Endothelial cell of umbilical vein (primary cell): ENCODE results near the gene RBMS3. TPM values are rescaled to one million over a fixed set of nuclear protein-coding genes. Genes with fewer than 3 reads are reported as not detected.

ENCODE experiments used
- BruUV-seq: library from RNA; stranded (reverse); fragments of 400-500 nt; replicated peaks from 2 replicates; lab custom pipeline; 2021; lab: Mats Ljungman, UMichigan
- CTCF ChIA-PET: fragments of 300-600, 350-600 bp; sonication (Branson Sonifier 250); formaldehyde crosslinking; loops from one replicate; lab custom pipeline; 2021; ENCODE audit warnings: antibody characterized with exemption, inconsistent platforms; lab: Charles Lee
- POLR2A ChIA-PET: fragments of 300-600, 350-600 bp; sonication (Branson Sonifier 250); formaldehyde crosslinking; loops from one replicate; lab custom pipeline; 2021; ENCODE audit warnings: antibody characterized with exemption, inconsistent platforms; lab: Charles Lee
- DNase-seq: peaks from one replicate; pipeline ENCODE4 v3.0.0-alpha.2; 2011; ENCODE audit warnings: low read depth, low spot score
- FAIRE-seq: peaks from 2 replicates; lab custom pipeline; 2011; peaks lifted over from hg19 to GRCh38; lab: Jason Lieb, UNC
- H2AFZ ChIP-seq: 2 replicates; pipeline ENCODE4 v1.6.0; 2012; ENCODE audit warnings: low read depth, low read length, control low read depth, inconsistent platforms
- H3K27ac ChIP-seq: 2 replicates; pipeline ENCODE4 v1.5.1; 2011; ENCODE audit warnings: low read depth, mild to moderate bottlenecking, control low read depth, low read length, moderate library complexity; ENCODE audit not compliant: insufficient read depth
- H3K27me3 ChIP-seq, 2 experiments: 2 replicates each; pipeline versions ENCODE4 v1.6.0 to v1.6.1; 2011; ENCODE audit warnings: low read length in 2 of 2, mixed read lengths in 1 of 2; ENCODE audit not compliant: control insufficient read depth in 2 of 2, insufficient read depth in 2 of 2
- H3K36me3 ChIP-seq, 2 experiments: 2 replicates in 1 of 2; 3 replicates in 1 of 2; pipeline ENCODE4 v1.5.1; 2011; ENCODE audit warnings: low read length in 2 of 2, mild to moderate bottlenecking in 1 of 2, moderate library complexity in 1 of 2; ENCODE audit not compliant: control insufficient read depth in 2 of 2, insufficient read depth in 2 of 2; ENCODE audit errors: extremely low read depth in 1 of 2
- H3K4me1 ChIP-seq: 3 replicates; pipeline ENCODE4 v1.5.1; 2011; ENCODE audit warnings: mild to moderate bottlenecking, low read length; ENCODE audit not compliant: control insufficient read depth, insufficient read depth; ENCODE audit errors: extremely low read depth
- H3K4me2 ChIP-seq: 2 replicates; pipeline ENCODE4 v1.6.1; 2011; ENCODE audit warnings: low read length, control low read depth, mixed read lengths; ENCODE audit not compliant: insufficient read depth
- H3K4me3 ChIP-seq, 3 experiments: fragments of 200-600 bp in 1 of 3; sonication (generic), shearing (Covaris generic) in 1 of 3; replicated peaks in 1 of 3; 2 replicates each; pipeline ENCODE4 v1.5.1; 2011 to 2016; ENCODE audit warnings: control low read depth in 3 of 3, low read length in 3 of 3, mild to moderate bottlenecking in 2 of 3, inconsistent platforms in 1 of 3, low read depth in 1 of 3, moderate library complexity in 1 of 3; ENCODE audit not compliant: insufficient read depth in 1 of 3
- H3K79me2 ChIP-seq: 2 replicates; pipeline ENCODE4 v1.6.0; 2012; ENCODE audit warnings: low read length, inconsistent platforms; ENCODE audit not compliant: control insufficient read depth, insufficient read depth
- H3K9ac ChIP-seq: replicated peaks from 2 replicates; pipeline ENCODE3; 2011; ENCODE audit warnings: low read length, control low read depth; ENCODE audit not compliant: insufficient read depth; ENCODE audit errors: extremely low read depth
- H3K9me1 ChIP-seq: replicated peaks from 3 replicates; pipeline ENCODE4 v1.6.0; 2011; ENCODE audit warnings: mild to moderate bottlenecking, low read length; ENCODE audit not compliant: control insufficient read depth, insufficient read depth; ENCODE audit errors: extremely low read depth
- H3K9me3 ChIP-seq: replicated peaks from 2 replicates; pipeline ENCODE4 v1.5.1; 2012; ENCODE audit warnings: low read length, inconsistent platforms; ENCODE audit not compliant: control insufficient read depth, insufficient read depth
- H4K20me1 ChIP-seq: replicated peaks from 2 replicates; pipeline ENCODE3; 2011; ENCODE audit warnings: mild to moderate bottlenecking, low read length; ENCODE audit not compliant: control insufficient read depth, insufficient read depth; ENCODE audit errors: extremely low read depth
- CTCF ChIP-seq, 2 donors: IDR thresholded peaks; 1 replicate in 1 of 2; 2 replicates in 1 of 2; pipeline ENCODE4 v1.5.1; 2011; ENCODE audit warnings: low read length in 2 of 2, mild to moderate bottlenecking in 2 of 2, moderate library complexity in 2 of 2, control low read depth in 1 of 2, inconsistent platforms in 1 of 2, low read depth in 1 of 2; ENCODE audit not compliant: insufficient read depth in 1 of 2; ENCODE audit errors: extremely low read depth in 1 of 2
- EZH2 ChIP-seq: IDR thresholded peaks from 2 replicates; pipeline ENCODE4 v1.6.1; 2012; ENCODE audit warnings: borderline replicate concordance, low read depth, mild to moderate bottlenecking, moderate library complexity, low read length, inconsistent platforms; ENCODE audit not compliant: severe bottlenecking
- FOS ChIP-seq: IDR thresholded peaks from 2 replicates; pipeline ENCODE4 v1.6.1; 2011; ENCODE audit warnings: mild to moderate bottlenecking, low read length, moderate library complexity, borderline replicate concordance; ENCODE audit not compliant: insufficient read depth
- GATA2 ChIP-seq: IDR thresholded peaks from 2 replicates; pipeline ENCODE4 v1.7.0; 2011; ENCODE audit warnings: low read depth, mild to moderate bottlenecking, moderate library complexity, mixed read lengths, low read length; ENCODE audit not compliant: insufficient read length, insufficient read depth
- JUN ChIP-seq: IDR thresholded peaks from 2 replicates; pipeline ENCODE4 v1.6.1; 2011; ENCODE audit warnings: borderline replicate concordance, low read depth; ENCODE audit not compliant: insufficient read length, insufficient read depth
- MYC ChIP-seq: IDR thresholded peaks from one replicate; pipeline ENCODE4 v1.6.1; 2011; ENCODE audit warnings: mild to moderate bottlenecking, low read depth, low read length
- POLR2A ChIP-seq: IDR thresholded peaks from 2 replicates; pipeline ENCODE4 v1.6.1; 2012; ENCODE audit warnings: low read depth, mild to moderate bottlenecking, control low read depth, low read length
- POLR2AphosphoS5 ChIP-seq: IDR thresholded peaks from 2 replicates; pipeline ENCODE4 v1.6.1; 2012; ENCODE audit warnings: low read depth, mild to moderate bottlenecking, control low read depth, low read length, moderate library complexity; ENCODE audit not compliant: insufficient read depth
- dilution Hi-C: fragments of 300-500 bp; cut with MboI; formaldehyde crosslinking; loops from one replicate; pipeline ENCODE4 v1.15.0; 2019; ENCODE audit warnings: low sequenced_read_pairs; ENCODE audit not compliant: extremely low pct_ligation_motif_present
- intact Hi-C: fragments of 100-400 bp; cut with micrococcal nuclease; formaldehyde crosslinking; loops from one replicate; pipeline ENCODE4 v1.10.0; 2022
- polyA plus RNA-seq, 4 experiments: library from polyadenylated mRNA; depleted of rRNA in 3 of 4; stranded (reverse) in 3 of 4; unstranded in 1 of 4; fragments of >200 nt; gene quantifications; 2 replicates each; pipeline versions ENCODE4 v1.2.1 to v1.2.3, GENCODE V29; 2011 to 2012; ENCODE audit warnings: missing spikeins in 1 of 4
- total RNA-seq: library from RNA; stranded (reverse); gene quantifications from 2 replicates; pipeline ENCODE4 v1.2.3, GENCODE V29; 2021
- TF ChIP-seq, protein P1 (sequence below): IDR thresholded peaks from 2 replicates; pipeline ENCODE4 v1.6.1; 2011; ENCODE audit not compliant: insufficient read depth, insufficient read length

Gene RBMS3
- total and polyA plus RNA-seq, 2 donors (not counting 3 experiments of a cell fraction or from before 2014, with no cell fraction given): 13.6 to 42.3 TPM

DNA sequence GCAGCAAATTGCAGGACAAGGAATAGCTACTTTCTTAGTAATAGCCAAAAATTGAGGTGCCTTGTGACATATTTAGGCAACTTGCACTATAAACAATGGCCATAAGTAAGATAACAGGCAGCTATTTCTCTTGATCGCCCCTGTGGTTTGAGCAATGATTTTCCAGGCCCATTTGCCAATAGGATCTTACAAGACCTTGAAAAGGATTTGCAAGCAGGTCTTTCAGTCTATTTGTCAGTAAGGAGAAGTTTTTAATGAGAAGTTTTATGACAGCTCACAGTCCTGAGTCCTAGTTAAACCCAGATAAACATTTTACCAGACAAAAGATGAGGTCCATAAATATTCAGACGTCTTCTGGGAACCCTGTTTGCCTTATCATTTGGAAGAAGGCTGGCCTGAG, 645.5 kb downstream of the RBMS3 start:
- FAIRE-seq: no peak
- CTCF ChIA-PET: interaction anchor here (1.2 to 1.3 kb wide), 2 partner anchors 15 to 86 kb away, joined by 3 to 4 read pairs; no protein-coding TSS in a partner anchor

More for the DNA sequence above, 645.5 kb downstream of the RBMS3 start:
- Histone ChIP-seq H3K4me3 (no peak overlapping the region), H4K20me1 (no peaks in the 10 kb centered on the region), H3K36me3 (no peaks in the 10 kb centered on the region), H3K27me3 (no peaks in the 10 kb centered on the region), H3K4me2 (no peak overlapping the region), H3K9ac (no peak overlapping the region), H3K4me1 (peaks cover 15% of the 10 kb centered on the region), H3K9me3 (no peaks in the 10 kb centered on the region), H3K9me1 (no peaks in the 10 kb centered on the region), H3K79me2 (no peaks in the 10 kb centered on the region), H3K27ac (no peak overlapping the region), H2AFZ (no peak overlapping the region)
- no TSS peak for BruUV-seq
- no peak for DNase-seq
- TF ChIP-seq POLR2AphosphoS5 (no peak), EZH2 (no peak), MYC (no peak), FOS (no peak), CTCF (IDR thresholded peaks at IDR 0.05; ENCODE audit: extremely low read depth in 1 of 2, insufficient read depth in 1 of 2, low read depth in 1 of 2, low read length in 2 of 2) (no peak), GATA2 (no peak), JUN (no peak), POLR2A (no peak)
- TF ChIP-seq, protein P1, sequence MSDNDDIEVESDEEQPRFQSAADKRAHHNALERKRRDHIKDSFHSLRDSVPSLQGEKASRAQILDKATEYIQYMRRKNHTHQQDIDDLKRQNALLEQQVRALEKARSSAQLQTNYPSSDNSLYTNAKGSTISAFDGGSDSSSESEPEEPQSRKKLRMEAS: no peak
- POLR2A ChIA-PET: no interaction called here
- intact Hi-C loops: no loop called here
- dilution Hi-C loops: no loop called here
